Measurements from ENCODE around the gene CACNA1C.

Gene CACNA1C

DNA sequence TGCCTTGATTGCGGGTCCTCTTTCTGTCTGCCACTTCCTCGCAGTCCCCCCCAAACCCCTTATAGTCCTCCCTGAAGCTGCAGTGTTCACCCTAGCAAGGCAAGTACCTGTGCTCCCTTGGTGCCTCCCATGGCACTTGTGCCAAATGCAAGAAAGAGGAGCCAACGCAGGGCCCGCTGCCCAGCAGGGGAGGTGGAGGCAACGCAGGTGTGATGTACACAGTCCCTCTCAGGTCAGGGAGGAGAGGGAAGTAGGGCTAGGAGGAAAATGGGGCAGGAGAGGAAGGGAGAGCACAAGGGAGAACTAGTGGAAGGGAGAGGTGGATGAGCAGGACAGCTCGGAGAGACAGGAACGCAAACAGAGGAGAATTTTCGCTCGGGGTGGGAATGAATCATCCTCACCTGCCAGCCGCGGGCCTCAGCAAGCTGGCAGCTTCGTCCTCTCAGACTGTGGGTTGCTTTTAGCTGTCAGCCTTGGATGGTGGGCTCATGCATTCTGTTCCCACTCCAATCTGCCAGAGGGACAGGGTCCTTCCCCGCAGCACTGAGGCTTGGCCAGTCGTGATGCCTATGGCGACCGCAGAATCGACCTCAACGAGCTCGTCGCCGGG is 357.0 kb downstream of the CACNA1C start:
- DNase-seq, result no peak
- no peaks in the 10 kb centered on the region for H3K36me3 ChIP-seq (replicated peaks)
- no peak overlapping the region for H3K27ac ChIP-seq
- no peak overlapping the region for H3K4me3 ChIP-seq (ENCODE audit: low read depth, low read length)
- H3K27me3 ChIP-seq (replicated peaks), result no peaks in the 10 kb centered on the region
- no peak for TF ChIP-seq CTCF (IDR thresholded peaks at IDR 0.05; ENCODE audit: low read depth, low read length, missing control alignments)
- in situ Hi-C loops (cut with HindIII; ENCODE audit: low pct_ligation_motif_present, low sequenced_read_pairs), result no loop called here

DNA sequence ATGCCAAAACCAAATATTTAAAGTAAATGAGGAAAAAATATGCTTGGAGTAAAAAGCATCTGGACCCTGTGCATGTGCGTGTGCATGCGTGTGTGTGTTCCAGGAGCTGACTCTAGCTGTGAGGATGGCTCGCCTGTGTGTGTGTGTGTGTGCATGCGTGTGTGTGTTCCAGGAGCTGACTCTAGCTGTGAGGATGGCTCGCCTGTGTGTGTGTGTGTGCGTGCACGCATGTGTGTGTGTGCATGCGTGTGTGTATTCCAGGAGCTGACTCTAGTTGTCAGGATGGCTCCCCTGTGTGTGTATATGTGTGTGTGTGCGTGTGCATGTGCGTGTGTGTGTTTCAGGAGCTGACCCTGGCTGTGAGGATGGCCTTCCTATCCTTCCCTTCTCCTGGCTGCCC is 357.7 kb downstream of the CACNA1C start:
- no peak overlapping the region for H3K4me3 ChIP-seq (ENCODE audit: low read depth, low read length)
- H3K36me3 ChIP-seq (replicated peaks), result no peaks in the 10 kb centered on the region
- in situ Hi-C loops (cut with HindIII; ENCODE audit: low pct_ligation_motif_present, low sequenced_read_pairs), result no loop called here
- no peak overlapping the region for H3K27ac ChIP-seq
- no peak for TF ChIP-seq CTCF (IDR thresholded peaks at IDR 0.05; ENCODE audit: low read depth, low read length, missing control alignments)
- no peaks in the 10 kb centered on the region for H3K27me3 ChIP-seq (replicated peaks)
- DNase-seq, result no peak

DNA sequence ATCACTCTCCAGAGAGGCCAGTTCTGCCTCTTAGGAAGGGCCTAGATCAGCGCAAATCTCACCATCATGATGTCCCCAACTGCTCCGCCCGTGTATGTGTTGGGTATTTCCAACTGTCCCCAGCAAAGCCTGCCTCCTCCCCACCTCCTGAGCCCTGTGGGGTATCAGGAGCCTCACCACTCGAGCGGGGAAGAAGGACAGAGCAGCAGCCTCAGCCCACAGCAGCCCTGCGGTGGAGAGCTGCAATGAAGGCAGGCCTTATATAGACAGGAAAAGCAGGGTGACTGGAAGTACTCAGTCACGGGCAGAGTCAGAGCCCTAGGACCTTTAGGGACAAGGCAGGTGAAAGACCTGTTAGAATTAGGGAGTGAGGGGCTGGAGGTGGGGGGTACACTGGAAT is 358.2 kb downstream of the CACNA1C start:
- no peaks in the 10 kb centered on the region for H3K27me3 ChIP-seq (replicated peaks)
- in situ Hi-C loops (cut with HindIII; ENCODE audit: low pct_ligation_motif_present, low sequenced_read_pairs), result no loop called here
- TF ChIP-seq CTCF (IDR thresholded peaks at IDR 0.05; ENCODE audit: low read depth, low read length, missing control alignments), result no peak
- H3K27ac ChIP-seq, result no peak overlapping the region
- DNase-seq, result no peak
- H3K36me3 ChIP-seq (replicated peaks), result no peaks in the 10 kb centered on the region
- H3K4me3 ChIP-seq (ENCODE audit: low read depth, low read length), result no peak overlapping the region

- DNase-seq, result no peak
- Histone ChIP-seq H3K4me3 (ENCODE audit: low read depth, low read length) (no peak overlapping the region), H3K36me3 (replicated peaks) (no peaks in the 10 kb centered on the region), H3K27me3 (replicated peaks) (no peaks in the 10 kb centered on the region), H3K27ac (no peak overlapping the region)
- no peak for TF ChIP-seq CTCF (IDR thresholded peaks at IDR 0.05; ENCODE audit: low read depth, low read length, missing control alignments)
- in situ Hi-C loops (cut with HindIII; ENCODE audit: low pct_ligation_motif_present, low sequenced_read_pairs), result no loop called here
These were observed 359.0 kb downstream of the CACNA1C start for GRCh38 chr12:2411616-2412304.

- in situ Hi-C loops (cut with HindIII; ENCODE audit: low pct_ligation_motif_present, low sequenced_read_pairs), result no loop called here
- no peak overlapping the region for H3K4me3 ChIP-seq (ENCODE audit: low read depth, low read length)
These were observed 359.5 kb downstream of the CACNA1C start for GRCh38 chr12:2412305-2412643.

More at GRCh38 chr12:2412305-2412643, 359.5 kb downstream of the CACNA1C start:
- no peak for DNase-seq
- no peak for TF ChIP-seq CTCF (IDR thresholded peaks at IDR 0.05; ENCODE audit: low read depth, low read length, missing control alignments)
- Histone ChIP-seq H3K27ac (no peak overlapping the region), H3K27me3 (replicated peaks) (no peaks in the 10 kb centered on the region), H3K36me3 (replicated peaks) (no peaks in the 10 kb centered on the region)

All from brain microvascular endothelial cell (primary cell).